ENCODE results near the gene NAXE. TPM values are rescaled to one million over a fixed set of nuclear protein-coding genes. Genes with fewer than 3 reads are reported as not detected.

NAXE gene
- total RNA-seq, 2 donors from 2014 or later = 91.6 to 95.0 TPM

DNA sequence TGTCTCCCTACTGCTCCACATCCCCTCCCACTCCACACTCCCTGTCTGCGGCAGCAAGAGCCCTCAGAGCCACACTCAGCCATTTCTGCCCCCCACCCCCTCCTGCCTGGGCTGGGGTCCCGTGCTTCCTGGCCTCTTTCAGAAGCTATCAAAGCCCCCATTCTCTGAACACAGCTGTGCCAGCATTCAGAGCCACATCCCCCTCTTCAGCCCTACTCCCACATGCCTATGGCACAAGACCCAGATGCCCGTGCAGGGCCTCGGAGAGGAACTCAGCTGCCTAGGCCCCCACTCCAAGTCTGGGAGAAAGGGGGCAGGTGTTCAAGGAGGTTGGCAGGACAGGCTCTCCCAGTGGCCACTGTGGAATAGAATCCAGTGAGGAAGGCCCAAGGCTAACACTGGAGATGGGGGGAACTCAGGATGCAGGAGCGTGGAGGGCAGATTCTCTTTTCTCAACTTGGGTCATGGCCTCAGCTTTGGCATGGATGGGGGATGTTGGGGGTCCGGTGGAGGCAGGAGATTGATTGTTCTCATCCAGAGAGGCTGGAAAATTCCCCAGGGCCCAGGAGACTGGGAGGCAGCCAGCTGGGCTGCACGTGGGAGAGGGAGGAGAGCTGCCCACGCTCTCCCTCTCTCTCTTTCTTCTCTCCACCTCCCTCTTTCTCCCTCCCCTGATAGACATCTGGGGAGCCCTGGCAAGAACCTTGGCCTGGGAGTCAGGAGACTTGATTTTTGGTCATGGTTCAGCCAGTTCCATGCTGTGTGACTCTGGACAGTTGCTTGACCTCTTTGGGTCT is 46.8 kb downstream of the NAXE start:
- DNase-seq = no peak
- intact Hi-C loops (cut with DNase I) = no loop called here
- ATAC-seq = peak in 1 of 2 donors; percentile 35

DNA sequence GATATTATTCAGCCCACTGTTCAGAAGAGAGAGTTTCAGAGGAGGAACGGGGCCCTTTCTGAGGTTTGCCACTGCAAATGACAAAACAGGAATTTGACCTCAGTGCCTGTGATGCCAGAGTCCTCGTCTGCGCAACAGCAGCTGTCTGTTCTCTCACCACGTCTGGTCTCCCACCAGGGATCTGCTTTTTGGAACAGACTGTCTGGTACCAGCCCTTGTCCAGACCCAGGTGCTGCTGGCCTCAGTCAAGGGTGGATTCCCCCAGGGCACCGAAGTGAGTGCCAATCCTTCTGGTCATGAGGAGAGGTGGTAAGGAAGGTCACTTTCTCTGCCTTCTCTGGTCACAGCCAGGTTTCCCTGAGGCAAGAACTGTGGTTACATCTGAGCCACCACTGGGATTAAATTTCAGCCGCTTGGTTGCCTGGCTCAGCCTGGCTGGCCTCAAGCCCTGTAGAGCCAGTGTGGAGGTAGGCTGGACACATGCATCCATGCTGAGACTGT is 48.1 kb downstream of the NAXE start:
- ATAC-seq (no peak), DNase-seq (no peak)

DNA sequence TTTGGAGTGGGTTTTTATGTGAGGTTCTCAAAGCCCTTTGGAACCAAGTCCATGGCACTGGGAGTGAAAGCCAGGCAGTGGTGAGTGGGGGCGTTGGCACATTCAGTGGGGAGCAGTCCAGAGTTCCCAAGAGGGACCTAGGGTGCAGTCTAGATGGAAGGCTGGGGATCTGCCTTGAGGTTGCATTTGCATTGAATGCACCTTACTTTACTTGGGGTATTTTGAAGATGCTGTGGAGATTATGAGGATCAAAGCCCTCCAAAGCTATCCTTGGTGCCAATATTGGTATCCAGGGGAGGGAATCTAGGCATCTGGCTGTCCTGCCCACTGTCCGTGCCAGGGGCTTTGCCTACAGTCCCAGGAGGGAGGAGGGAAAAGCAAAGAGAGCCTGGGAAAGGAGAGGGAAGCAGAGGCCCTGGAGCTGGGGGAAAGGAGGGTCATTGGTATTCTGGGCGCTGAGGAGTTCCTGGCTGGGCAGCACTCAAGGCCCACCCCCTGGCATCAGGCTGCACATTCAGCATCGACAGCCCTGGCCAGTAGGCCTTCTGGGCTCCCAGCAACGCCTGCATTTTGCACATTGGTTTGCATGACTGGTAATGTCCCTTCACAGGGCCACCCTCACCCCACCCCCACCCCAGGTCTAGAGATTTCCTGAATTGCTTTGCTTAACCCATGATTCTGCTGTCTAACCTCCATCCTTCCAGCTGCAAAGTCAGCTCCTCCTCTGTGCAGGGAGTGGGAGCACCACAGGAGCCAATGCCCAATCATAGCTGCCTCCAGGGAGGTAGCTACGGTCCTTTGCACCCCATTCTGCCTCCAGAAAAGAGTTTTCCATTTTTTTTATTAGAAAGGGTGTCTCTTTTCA is 49.5 kb downstream of the NAXE start:
- ATAC-seq (no peak), DNase-seq (no peak)
- intact Hi-C loops (cut with DNase I) = no loop called here

More for the DNA sequence above, 48.1 kb downstream of the NAXE start:
- intact Hi-C loops (cut with DNase I) = no loop called here

DNA sequence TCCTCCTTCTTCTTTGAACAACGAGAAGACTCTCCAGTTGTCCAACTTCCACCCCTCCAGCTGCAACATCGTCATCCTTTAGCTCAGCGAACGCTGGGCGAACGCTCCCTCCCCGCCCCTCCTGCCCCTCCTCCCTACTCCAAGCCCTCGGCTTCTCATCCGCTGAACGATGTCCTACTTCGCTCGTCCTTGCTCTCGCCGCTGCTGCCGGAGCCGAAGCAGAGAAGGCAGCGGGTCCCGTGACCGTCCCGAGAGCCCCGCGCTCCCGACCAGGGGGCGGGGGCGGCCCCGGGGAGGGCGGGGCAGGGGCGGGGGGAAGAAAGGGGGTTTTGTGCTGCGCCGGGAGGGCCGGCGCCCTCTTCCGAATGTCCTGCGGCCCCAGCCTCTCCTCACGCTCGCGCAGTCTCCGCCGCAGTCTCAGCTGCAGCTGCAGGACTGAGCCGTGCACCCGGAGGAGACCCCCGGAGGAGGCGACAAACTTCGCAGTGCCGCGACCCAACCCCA is 50.2 kb downstream of the NAXE start, which contains the start of gene BCAN:
TSS of gene BCAN (plus strand) at position 357 of the 504 bp plus-strand sequence. CDS start 3,938 bp downstream, outside the sequence.
- intact Hi-C loops (cut with DNase I) = no loop called here

DNA sequence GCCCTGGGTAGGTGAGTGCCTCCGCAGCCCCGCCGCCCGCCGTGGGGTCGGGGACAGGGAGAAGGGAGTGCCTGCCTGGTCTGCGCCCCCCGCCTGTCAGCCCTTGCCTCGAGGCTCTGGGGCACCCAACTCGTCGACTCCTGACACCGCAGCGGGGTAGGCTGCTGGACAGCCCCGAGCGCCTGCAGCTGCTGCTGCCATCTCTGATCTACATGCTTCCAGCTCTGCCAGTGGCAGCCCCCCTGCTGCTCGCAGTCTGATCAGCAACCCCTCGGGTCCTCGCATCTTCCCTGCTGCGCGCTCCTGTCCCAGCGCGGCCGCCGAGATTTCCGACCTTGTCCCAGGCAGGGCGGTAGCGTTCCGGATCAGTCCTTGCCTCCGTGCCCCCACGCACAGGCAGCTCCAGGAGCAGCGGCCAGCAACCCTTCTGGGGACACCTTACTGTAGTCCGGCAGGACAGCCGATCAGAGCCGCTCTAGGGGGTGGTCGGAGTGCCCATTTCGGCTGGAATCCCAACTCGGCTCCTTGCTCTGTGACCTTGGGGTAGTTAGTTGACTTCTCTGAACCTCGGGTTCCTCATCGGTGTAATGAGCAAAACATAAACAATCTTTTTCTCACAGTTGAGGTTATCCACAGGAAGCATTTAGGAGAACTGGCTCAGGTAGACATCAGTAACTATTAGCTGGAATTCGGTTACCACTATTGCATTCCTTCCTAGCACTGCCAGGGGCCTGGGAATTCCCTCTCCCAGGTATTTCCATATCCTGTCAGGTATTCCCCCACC is 50.9 kb downstream of the NAXE start:
- intact Hi-C loops (cut with DNase I) = no loop called here
- ATAC-seq (peak; percentile 12 to 18), DNase-seq (no peak)

More for the DNA sequence above, 50.2 kb downstream of the NAXE start, which contains the start of gene BCAN:
- DNase-seq (no peak), ATAC-seq (peak; percentile 73 to 78)

DNA sequence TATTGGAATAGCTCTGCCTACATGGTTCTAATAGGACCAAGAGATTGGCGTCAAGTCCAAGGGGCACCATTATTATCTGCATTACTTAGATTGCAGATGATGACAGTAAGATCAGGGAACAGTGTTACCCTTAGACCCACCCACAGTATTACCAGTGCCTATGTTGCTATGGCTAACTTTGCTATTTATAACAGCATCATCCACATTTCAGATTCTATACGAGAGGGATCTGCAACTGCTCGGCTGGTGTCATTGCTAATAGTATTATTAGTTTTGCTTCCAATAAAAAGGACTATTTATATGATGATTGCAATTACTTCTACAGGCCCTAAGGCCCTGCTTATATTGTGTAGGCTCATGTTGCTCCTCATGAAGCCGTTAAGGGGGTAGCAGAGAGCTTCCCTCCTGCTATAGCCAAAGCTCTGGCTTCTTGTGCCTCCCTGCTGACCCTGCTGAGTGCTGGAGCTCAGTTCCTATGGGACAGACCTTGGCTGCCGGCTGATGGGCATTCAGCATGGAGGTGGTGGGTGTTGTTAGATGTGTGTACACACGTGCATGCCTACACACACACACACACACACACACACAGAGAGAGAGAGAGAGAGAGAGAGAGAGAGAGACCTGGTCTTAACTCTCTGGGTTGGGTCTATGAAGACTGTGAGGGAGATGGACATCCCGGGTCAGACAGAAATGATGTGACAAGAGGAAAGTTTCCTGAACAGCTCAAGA is 51.6 kb downstream of the NAXE start:
- intact Hi-C loops (cut with DNase I) = no loop called here
- DNase-seq (no peak), ATAC-seq (no peak)

DNA sequence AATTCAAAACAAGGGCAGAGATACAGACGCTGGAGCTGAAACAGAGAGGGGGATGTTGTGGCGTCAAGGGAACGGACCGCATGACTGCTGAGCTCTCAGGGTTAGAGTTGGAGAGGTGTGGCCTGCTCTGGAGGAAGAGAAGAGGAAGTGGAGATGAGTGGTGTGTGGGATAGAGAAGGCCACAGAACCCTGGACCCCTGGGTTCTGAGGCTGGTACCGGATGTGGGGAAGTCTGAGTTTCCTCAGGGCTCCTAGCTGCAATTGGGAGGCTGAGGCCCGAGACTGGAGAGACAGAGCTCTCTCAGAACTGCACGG is 52.2 kb downstream of the NAXE start:
- DNase-seq (no peak), ATAC-seq (no peak)
- intact Hi-C loops (cut with DNase I) = no loop called here

Other genes starting within 250 kb of the NAXE start
- not detected for gene RHBG, start 222.6 kb upstream of the NAXE start, total RNA-seq
- 10 to 100 TPM; 69.0 to 81.7 TPM for gene MEF2D, start 91.0 kb upstream of the NAXE start, total RNA-seq
- gene IQGAP3, start 19.2 kb upstream of the NAXE start, total RNA-seq = under 1 TPM; 0.26 to 0.94 TPM
- not detected for gene TTC24, start 12.1 kb upstream of the NAXE start, total RNA-seq
- gene GPATCH4, start 9.7 kb downstream of the NAXE start, total RNA-seq = 10 to 100 TPM; 14.6 to 27.0 TPM
- 1 to 10 TPM; 1.3 to 1.9 TPM for gene HAPLN2, start 27.6 kb downstream of the NAXE start, total RNA-seq
- gene BCAN, start 50.3 kb downstream of the NAXE start, total RNA-seq = under 1 TPM; 0.29 to 0.47 TPM
- 100 to 1,000 TPM; 224 to 240 TPM for gene NES, start 85.6 kb downstream of the NAXE start, total RNA-seq
- gene CRABP2, start 113.8 kb downstream of the NAXE start, total RNA-seq = 1 to 10 TPM; 1.5 TPM
- gene METTL25B, start 136.7 kb downstream of the NAXE start, total RNA-seq = 10 to 100 TPM; 14.6 to 20.5 TPM
- 10 to 100 TPM; 15.7 to 18.6 TPM for gene ISG20L2, start 137.0 kb downstream of the NAXE start, total RNA-seq
- gene MRPL24, start 149.3 kb downstream of the NAXE start, total RNA-seq = 10 to 100 TPM; 62.9 to 74.0 TPM
- 100 to 1,000 TPM; 139 to 156 TPM for gene HDGF, start 159.9 kb downstream of the NAXE start, total RNA-seq
- gene PRCC, start 175.8 kb downstream of the NAXE start, total RNA-seq = 10 to 100 TPM; 32.0 to 46.2 TPM
- 1 to 10 TPM; 1.1 to 2.8 TPM for gene SH2D2A, start 225.1 kb downstream of the NAXE start, total RNA-seq